NCI-H2196 treated with DMSO at 0.1 percent for 48 hours (cell line): ENCODE data around the gene TDP2.
"Not testable (repeated sequence)": the region's sequence is repeated elsewhere in the genome, so short reads cannot be mapped to it uniquely, and the experiment has no call there.

Source experiments
- DNase-seq: peaks from one replicate; lab custom pipeline; 2025; ENCODE audit not compliant: unreplicated experiment; lab: John Stamatoyannopoulos, UW

Gene TDP2

DNA sequence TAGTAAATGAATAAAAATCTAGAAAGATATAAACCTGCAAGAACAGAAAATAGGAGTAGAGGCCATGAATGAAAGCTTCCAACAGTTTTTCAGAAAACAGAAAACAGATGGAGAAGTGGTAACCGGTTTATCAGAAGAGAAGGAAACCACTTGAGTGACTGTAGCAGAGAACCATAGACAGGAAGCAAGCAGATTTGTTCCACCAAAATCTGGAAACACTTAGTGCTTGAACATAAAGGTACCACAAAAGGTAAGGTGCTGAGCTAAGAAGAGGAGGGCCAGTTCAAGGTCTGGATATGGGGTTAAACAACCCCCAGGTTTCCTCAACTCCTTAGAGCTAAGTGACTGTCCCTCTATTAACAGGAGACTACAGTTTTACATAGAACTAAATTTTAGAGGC is 11.5 kb downstream of the TDP2 start:
- no peak for DNase-seq

GRCh38 chr6:24650365-24650764 is 16.3 kb downstream of the TDP2 start:
- DNase-seq, result no peak

DNA sequence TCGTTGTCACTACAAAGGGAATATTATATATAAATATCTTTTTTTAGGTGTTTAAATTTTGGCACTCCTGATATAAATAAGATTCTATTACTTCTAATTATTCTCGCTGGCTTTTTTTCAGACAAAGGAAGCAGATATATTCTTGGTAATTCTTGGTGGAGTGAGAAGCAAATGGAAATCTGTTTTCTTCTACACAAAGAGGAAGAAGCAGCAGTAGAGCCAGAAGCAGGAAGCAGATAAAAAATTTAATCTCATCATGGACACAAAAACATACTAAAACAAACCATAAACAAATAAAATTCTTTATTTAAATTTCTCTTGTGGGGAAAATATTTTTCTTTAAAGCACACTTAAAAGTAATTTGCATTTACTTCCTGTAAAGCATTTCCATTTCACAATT is 17.0 kb downstream of the TDP2 start:
- no peak for DNase-seq

- no peak for DNase-seq
Observed at GRCh38 chr6:24648276-24648675, 18.4 kb downstream of the TDP2 start.

GRCh38 chr6:24646771-24647170 is 19.9 kb downstream of the TDP2 start:
- no peak for DNase-seq

DNA sequence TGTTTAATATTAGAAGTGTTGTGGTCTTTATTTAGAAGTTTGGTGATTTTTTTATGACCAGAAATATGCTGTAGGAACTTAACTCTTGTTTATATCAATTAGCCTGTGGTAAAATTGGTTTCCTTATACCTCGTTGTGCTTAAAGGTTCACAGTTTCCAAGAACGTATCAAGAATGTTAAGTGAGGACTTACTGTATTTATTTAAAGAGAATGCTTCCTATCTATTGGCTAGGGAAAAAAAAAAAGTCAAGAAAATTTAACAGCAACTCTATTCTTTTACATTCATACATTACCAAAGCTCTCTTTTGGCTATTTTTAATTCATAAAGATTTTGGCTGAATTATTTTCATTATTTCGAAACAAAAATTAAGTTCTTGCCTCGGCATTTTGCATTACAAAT is 22.3 kb downstream of the TDP2 start:
- no peak for DNase-seq

DNA sequence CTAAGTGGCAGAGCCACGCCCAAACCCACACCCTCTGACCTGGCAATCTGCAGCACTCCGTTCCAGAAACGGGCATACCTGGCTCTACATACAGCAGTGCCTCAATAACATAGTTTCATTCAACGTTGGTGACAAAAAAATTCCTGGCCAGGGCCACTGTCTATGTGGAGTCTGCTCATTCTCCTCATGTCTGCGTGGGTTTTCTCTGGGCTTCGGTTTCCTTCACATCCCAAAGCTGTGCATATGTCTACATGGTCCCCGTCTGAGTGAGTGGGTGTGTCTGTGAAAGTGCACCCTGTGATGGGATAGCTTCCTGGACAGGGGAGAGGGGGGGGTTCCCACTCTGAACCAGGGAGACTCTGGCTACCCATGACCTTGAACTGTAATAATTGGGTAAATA is 22.8 kb downstream of the TDP2 start:
- no peak for DNase-seq

- no peak for DNase-seq
Observed at GRCh38 chr6:24642061-24642460, 24.6 kb downstream of the TDP2 start.

- DNase-seq, result not testable (repeated sequence)
Observed at GRCh38 chr6:24640631-24641030, 26.1 kb downstream of the TDP2 start.

DNA sequence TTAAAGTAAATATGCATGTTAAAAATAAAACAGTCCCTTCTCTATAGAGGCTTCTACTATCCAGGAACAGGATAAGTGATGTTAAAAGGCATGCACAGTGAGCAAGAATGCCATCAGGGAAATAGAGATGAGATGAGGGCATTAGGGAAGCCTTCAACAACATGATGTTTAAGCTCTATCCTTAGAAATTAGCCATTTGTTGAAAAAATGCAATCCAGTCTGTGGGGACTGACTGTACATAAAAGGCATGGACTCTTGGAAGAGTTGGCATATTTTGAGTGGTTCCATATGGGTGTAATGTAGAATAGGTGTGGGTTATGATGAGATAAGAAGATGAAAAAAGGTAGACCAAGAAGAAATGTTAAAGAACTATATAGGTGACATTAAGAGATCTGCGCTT is 26.5 kb downstream of the TDP2 start:
- no peak for DNase-seq

- DNase-seq, result no peak
Observed at GRCh38 chr6:24636681-24637080, 30.0 kb downstream of the TDP2 start.

- DNase-seq, result no peak
Observed at GRCh38 chr6:24632573-24632972, 34.1 kb downstream of the TDP2 start.

GRCh38 chr6:24631671-24632070 is 35.0 kb downstream of the TDP2 start:
- DNase-seq, result no peak

DNA sequence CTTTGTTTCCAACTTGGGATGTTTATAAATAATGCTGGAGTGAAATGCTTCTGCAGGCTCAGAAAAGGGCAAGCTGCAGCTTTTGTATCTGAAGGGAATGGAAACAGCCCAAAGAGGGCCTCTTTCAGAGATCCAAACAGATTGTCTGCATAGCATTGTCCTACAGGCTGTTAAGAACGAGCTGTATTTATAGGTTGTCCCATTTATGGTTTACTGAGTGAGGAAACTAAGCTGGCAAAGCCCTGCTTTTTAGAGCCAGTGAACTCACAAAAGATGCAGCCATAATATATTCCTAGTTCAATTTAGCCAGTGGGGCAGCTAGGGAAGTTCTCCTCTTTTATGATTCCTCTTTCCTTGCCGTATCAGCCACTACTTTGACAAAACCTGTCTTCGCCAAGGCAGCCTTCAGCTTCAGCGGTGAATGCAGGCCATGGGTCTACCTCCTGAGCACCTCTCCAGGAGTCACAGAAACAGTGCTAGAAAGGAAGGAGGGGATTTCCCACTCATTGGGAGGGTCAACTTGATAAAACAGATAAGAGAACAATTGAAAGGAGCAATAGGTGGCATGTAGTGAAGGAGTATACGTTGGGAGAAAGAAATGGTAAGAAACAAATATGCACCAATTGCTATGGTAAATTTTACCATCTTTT is 35.7 kb downstream of the TDP2 start:
- DNase-seq, result no peak

- no peak for DNase-seq
Observed at GRCh38 chr6:24621626-24622289, 44.9 kb downstream of the TDP2 start.

- DNase-seq, result no peak
Observed at GRCh38 chr6:24620637-24621036, 46.1 kb downstream of the TDP2 start.

DNA sequence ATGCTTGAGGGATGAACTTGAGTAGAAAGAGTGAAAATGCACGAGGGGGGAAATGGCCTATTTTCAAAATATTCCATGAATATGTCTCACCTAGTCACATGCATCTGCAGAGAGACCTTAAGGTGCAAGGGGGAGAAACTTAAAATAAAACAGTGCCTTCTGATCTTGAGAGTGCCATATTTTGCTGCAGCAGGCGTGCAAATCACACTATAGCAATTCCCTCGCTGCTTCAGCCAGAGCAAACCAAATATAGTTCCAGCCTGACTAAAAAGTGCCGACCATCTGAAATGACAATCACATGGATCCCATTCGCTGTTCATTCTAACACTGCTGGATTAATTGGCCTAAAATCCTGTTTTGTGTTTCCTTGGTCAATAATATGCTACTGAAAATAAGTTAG is 47.0 kb downstream of the TDP2 start:
- no peak for DNase-seq

- no peak for DNase-seq
Observed at GRCh38 chr6:24614648-24615047, 52.1 kb downstream of the TDP2 start.

DNA sequence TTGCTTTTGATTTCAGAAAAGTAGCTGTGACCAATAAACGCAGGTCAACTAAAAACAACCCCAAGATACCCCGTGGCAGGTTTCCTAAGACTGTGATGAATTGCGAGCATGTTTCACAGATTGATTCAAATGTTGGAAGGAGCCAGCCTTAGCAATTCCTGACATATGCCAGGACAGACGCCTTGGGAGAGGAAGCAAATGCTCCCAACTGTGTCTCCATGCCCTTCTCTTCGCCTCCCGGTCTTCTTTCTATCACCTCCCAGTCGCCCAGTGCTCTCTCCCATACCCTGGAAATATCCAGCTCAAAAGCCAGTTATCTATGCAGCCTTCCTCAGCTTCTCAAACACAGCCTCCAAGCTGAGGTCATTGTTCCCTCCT is 52.7 kb downstream of the TDP2 start:
- DNase-seq, result no peak

- DNase-seq, result no peak
Observed at GRCh38 chr6:24613361-24614042, 53.2 kb downstream of the TDP2 start.

DNA sequence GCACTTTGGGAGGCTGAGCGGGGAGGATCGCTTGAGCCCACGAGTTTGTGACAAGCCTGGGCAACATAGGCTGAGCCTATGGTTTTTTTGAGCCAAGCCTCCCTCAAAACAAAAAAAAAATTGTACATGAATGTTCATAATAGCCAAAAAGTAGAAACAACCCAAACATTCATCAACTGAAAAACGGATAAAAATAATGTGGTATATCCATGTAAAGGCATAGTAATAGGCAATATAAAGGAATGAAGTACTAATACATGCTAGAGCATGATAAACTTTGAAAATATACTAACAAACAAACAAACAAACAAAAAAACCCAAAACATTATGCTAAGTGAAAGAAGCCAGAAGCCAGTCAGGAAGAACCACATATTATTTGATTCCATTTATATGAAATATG is 56.0 kb downstream of the TDP2 start:
- DNase-seq, result no peak

DNA sequence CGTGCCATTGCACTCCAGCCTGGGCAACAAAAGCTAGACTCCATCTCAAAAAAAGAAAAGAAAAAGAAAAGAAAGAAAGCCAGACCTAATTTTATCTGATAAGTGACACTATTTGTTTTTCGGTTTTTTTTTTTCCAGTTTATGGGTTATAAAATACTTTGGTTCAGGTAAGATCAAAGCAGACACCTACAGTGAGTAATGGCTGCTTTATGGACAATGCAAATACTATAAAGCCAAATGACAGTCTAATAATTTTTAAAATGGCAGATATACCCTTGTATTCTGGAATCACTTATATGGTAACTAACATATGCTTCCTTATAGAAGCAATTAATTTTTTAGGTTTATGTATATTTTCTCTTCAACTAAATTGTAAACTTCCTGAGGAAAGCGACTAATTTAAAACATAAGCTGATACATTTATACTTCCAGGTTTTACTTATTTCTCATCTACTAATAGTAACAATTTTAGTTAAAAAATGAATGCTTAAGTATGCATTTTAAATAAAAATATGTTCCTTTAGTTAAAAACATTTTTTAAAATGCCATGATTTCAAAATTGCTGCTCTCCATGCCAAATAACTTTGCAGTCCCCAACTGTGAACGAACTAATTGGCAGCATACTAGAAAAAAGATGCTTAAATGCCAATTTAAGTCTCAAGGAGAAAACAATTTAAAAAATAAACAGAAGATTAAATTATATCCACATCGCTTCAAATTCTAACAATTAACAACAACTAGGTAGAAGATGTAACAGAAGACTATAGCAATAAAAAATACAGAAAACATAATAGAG is 59.2 kb downstream of the TDP2 start:
- no peak for DNase-seq
